EL (cell line): Measurements from ENCODE around the gene ZNF787.
A peak's percentile ranks its signal among the peaks of the same experiment; 100 is the strongest.
"Not testable (repeated sequence)": the region's sequence is repeated elsewhere in the genome, so short reads cannot be mapped to it uniquely, and the experiment has no call there.

Experiments
- DNase-seq: peaks from one replicate; pipeline ENCODE4 v3.0.0-alpha.2; 2016

ZNF787 gene

DNA sequence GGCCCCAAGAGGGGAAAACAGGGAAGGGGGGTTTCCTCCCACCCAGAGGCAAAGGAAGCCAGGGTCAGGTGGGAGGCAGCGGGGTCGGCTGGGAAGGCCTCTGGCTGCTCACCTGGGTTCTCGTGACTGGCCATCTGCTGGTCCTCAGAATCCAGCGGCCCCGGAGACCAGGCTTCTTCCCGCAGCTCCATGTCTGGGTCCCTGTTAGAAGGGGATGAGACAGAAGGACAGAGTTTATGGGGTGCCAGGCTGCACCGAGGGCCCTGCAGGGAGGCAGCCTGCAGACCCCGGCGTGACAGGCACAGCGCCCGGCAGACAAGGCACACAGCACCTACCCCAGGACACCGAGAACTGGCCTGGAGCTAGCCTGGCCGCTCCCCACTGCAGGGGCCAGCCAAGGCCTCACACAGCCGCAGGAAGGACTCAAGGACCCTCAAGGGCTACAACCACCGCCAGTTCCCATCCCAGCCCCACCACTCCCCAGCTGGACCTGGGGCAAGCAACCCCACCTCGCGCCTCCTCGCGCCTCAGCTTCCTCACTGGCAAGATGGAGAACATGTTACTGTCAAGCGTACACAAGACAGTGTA, 18.0 kb downstream of the ZNF787 start:
- no peak for DNase-seq

DNA sequence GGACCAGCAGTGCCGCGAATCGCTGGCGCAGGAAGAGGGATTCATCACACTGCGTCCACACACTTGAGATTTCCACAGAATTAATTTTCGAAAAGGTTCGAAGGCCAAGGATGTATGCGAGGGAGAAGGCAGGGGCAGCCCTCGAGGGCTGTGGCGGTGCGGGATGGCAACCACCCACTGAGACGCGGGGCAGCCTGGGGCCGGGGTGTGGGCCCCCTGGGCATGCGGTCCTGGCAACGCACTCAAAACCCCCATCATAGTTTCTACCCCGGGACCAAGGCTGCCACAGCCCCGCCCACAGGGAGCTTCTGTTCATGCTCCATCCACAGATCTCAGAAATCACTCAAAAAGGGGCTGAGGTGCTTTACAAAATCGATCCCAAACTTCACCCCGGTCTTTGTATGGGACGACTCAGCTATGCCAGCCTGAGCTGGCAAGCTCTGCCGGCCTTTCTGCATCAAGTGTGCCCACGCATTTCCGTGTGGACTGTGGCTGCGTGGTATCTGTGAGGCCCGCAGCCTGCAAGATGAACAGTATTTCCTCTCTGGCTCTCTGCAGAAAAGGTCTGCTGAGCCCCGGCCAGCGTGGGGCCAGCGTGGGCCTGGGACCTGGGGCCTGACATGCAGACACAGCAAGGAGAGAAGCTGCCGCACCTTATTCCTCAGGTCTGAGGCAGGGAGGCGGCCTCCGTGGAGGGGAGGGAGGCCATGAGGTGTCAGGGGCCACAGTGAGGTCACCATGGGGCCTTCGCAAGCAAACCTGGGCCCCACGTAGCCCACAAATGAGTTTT, 19.2 kb downstream of the ZNF787 start:
- no peak for DNase-seq

DNA sequence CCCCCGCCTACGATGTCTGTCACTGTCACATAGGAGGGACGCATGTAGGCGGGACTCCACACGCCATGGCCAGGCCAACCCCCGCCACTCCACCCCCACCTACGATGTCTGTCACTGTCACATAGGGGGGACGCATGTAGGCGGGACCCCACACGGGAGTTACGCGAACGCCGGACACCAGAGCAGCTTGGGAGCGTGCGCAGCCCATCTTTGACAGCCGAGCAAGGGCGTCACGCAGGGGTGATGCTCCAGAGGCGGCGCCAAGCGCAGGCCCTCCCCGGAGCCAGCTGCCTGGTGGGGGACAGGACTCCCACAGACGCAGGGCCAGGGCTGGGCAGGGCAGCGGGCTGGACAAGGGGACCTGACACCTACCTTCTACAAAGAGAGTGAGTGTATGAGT, 20.0 kb downstream of the ZNF787 start:
- DNase-seq = no peak

DNA sequence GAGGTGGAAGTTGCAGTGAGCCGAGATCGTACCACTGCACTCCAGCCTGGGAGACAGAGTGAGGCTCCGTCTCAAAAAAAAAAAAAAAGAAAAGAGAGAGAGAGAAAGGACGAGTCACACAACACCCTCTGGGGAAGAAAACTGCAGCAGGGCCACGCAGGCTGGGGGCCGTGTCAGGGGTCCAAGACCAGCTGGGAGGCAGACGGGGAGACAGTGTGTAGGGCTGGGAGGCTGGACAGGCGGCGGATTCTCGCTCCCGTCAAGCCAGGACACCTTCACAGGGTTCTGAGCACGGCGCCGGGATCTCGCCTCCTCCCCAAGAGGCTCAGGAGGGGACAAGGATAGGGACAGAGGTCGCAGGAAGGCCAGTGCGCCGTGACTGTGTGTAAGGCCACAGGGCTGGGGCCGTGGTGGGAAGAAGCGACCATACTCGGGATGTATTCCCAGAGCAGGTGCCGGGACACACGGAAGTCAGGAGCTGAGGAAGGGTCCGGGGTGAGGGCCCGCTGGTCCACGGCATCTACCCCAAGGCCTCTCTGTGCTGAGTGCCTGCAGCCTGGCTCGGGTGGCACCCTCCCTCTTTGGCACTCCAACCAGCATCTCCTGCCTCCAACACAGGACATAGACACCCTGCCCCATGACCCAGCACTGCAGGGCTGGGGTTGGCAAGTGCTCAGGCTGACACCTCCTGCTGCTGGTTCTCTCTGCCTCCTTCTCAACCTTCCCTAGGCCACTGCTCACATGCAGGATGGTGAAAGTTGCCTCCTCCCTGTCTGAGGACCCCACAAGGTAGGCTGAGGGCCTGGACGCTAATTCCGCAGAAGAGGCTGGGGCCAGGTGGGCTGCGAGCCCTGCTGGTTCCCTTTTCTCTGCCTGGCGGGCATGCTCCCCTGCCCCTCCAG, 21.2 kb downstream of the ZNF787 start:
- DNase-seq = no peak

DNA sequence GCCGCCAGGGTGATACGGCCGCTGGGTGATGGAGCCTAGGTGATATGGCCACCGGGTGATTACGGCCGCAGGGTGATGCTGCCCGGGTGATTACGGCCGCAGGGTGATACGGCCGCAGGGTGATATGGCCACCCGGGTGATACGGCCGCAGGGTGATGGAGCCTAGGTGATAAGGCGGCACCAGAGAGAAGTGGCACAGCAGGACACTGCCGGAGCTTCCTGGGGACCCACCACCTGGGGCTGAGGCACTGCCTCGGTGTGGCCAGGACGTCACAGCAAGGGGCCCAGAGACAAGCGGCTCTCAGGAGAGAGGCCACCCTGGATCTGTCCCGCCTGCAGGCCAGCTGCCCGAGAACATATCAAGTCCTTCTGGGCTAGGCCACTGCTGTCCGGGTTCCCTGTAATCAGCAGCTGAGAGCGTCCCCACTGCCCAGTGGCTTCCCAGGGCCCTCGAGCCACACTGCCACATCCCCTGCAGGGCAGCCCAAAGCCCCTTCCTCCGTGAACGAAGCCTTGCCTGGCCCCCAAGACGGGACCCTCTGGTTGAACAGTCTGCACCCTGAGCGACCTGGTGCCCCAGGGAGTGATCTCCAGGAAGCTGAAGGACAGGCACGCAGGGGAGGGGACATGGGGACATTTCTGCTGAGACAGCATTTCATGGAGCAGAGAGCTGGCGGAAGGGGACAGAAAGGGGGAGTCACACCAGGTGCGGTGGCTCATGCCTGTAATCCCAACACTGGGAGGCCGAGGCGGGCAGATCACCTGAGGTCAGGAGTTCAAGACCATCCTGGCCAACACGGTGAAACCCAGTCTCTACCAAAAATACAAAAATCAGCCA, 22.1 kb downstream of the ZNF787 start:
- DNase-seq = no peak

DNA sequence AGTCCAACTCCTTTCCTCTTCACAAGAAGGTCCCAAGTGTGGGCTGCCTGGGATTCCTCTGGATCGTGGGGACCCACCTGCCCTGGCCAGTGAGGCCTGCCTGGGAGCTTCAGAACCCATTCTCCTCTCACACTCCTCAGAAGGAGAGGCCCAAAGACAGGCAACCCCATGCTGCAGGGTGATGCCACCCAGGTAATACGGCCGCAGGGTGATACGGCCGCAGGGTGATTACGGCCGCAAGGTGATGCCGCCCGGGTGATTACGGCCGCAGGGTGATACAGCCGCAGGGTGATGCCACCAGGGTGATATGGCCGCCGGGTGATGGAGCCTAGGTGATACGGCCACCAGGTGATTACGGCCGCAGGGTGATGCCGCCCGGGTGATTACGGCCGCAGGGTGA, 22.9 kb downstream of the ZNF787 start:
- DNase-seq = not testable (repeated sequence)

DNA sequence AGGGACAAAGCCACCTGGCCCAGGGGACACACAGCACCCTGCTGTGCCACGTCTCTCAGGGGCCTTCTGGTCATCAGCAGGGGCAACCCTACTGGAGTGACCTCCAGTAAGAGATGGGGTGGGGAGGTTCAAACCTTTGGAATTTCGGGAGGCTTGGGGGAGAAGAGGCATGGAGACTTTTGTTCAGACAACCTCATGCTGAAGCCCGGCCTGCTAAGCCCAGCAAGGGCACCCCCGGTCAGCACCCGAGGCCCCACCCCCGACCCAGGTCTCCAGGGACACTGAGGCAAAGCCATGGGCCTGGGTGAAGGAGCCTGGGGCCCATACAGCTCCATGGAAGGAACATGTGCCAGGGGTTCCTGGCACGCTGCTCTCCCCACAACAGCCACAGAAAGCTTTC, 23.3 kb downstream of the ZNF787 start:
- DNase-seq = no peak

DNA sequence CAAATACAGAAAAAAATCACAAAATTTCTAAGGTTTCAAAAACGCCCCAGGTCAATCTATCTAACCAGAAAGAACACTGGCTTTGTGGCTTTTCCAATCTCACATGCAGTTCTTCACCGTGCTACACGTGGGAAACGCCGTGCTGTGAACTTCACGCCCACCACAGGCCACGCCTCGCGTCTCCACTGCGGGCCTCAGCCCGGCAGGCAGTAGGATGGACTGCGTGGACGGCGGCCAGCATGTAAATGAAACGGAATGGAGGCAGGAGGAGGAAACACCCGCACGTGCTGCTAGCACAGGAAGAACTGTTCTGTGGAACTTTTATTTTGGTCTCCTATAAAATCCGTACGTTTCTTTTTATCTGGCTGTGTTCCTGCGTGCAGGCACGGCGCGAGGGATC, 23.8 kb downstream of the ZNF787 start:
- no peak for DNase-seq

DNA sequence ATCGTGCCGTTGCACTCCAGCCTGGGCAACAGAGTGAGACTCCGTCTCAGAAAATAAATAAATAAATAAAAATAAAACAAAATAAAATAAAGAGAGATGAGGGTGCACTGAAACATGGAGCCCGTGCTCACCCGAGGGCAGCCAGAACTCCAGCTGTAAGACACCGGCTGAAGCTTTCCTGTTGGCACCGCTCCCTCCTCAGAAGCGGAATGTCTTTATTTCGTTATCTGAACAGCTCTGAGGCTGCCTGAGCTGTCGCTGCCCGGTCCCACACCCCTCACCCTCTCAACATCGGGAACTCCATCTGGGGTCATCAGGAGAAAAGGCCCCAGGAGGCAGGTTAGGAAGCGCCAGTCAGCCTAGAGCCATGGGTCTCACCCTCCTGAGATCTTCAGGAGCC, 24.4 kb downstream of the ZNF787 start:
- no peak for DNase-seq

DNA sequence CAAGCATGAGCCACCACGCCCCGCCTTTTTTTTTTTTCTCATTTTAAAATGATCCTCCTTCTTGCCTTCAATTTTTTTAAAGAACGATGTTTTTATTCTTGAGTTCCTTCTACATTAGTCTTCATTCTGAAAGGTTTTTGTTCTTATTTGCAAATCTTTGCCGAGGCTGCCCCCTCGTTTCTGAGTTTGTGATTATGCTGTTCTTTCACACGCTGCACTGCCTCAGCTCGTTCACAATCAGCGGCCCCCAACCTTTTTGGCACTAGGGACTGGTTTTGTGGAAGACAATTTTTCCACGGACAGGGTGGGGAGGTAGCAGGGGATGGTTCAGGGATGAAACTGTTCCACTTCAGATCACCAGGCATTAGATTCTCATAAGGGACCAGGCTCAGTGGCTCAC, 26.6 kb downstream of the ZNF787 start:
- DNase-seq = no peak

DNA sequence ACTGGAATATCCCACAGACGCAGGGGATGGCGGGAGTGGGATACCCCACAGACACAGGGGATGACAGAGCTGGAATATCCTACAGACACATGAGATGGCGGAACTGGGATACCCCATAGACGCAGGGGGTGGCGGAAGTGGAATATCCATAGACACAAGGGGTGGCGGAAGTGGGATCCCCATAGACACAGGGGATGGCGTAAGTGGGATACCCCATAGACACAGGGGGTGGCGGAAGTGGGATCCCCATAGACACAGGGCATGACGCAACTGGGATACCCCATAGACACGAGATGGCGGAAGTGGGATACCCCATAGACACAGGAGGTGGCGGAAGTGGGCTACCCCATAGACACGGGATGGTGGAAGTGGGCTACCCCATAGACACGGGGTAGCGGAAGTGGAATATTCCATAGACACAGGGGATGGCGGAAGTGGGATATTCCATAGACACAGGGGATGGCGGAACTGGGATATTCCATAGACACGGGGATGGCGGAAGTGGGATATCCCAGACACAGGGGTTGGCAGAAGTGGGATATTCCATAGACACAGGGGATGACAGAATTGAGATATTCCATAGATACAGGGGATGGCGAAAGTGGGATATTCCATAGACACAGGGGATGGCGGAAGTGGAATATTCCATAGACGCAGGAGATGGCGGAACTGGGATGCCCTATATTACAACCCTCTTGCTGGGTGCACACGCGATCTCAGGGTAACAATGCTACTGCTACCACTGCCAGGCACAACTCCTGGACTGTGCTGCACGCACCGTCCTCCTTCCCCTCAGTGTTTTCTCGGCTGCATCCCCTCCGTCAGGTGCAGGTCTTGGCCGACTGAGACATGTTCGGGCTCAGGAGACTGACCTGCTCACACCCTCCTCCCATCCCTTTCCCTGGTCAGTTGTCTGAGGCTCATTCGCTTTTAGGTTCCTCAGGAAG, 28.1 kb downstream of the ZNF787 start:
- no peak for DNase-seq

DNA sequence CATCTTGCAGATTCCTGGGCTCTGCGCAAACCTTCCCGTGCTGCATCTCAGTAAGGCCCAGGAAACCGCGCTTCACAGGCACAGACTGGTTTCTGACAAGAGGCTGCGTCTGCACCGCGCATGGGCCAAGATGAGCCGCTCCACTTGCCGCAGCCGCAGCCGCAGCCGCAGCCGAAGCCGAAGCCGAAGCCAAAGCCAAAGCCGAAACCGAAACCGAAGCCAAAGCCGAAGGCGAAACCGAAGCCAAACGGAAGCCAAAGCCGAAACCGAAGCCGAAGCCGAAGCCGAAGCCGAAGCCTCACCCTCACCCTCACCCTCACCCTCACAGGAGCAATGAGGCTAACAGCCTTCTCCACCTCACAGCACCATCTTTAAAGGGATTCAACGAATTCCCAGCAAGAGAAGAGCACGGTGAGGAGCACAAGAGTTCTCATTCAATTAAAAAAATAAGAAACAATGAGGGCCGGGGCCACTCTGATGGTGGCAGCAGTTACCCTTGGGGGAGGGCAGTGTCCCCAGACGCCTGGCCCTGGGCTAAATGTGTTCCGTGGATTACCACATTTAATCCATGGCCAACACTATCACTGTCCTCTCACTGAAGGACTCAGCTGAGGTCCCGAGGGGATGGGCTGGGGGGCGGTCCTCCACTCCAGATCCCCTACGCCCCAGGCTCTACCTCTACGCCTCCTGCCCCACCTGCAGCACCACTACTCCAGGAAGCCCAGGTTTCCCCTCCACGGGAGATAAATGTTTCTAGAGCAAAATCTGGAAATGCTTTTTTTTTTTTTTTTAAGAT, 29.1 kb downstream of the ZNF787 start:
- DNase-seq = no peak

DNA sequence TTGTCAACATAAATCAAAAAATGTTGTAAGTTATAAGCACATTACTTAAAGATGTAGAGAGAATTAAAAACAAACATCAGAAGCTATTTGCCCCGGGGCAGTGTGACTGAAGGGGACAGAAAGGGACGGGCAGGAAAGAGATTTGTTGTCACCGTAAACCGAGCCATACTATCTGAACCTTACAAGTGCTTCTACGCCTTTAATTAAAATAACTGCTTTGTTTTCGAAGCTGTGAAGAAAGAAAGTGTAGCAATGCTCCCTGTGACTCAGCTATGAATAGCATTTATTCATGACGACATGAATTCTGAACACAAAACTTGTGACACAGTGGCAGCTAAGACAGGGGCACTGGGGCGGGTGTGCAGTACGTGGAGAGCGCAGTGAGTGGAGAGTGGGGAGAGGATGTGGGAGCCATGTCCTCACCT, 30.0 kb downstream of the ZNF787 start:
- DNase-seq = peak; percentile 23

DNA sequence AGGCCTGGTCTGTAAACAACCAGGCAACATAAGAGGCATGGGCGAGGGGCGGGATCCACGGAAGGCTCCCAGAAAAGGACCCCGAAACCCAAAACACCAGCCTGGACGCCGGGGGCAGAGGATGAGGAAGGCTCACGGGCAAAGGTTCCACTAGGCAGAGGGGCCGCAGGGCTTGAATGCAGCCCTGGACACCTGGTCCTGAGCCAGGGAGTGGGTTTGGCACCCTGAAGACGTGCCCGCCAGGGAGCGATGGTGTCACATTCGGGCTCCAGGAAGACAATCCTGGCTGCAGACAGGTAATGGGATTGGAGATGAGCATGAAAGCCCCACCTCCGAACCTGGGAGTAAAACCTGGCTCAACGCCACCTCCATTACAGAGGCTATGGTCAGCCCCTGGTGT, 31.8 kb downstream of the ZNF787 start:
- no peak for DNase-seq

DNA sequence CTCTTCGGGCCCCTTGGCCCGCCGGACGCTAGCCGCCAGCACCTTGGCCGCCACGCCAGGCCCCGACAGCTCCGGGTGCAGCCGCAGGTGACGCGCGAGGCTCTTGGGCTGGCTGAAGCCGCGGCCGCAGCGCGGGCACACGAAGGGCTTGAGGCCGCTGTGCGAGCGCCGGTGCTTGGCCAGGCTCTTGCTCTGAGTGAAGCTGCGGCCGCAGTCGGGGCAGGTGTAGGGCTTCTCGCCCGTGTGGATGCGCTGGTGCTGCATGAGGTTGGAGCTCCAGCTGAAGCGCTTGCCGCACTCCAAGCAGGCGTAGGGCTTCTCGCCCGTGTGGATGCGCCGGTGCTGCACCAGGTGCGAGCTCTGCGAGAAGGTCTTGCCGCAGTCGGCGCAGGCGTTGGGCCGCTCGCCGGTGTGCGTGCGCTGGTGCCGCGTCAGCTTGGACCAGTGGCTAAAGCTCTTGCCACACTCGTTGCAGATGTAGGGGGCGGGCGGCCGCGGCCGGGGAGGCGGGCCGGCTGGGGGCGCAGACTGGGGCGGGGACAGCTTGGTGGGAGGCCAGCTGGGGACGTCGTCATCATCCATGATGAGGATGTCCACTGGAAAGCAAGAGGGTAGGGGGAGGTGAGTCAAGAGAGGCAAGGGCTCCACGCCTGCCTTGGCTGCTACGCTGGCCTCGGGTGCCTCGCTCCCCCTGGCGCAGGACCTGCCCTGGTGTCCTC, 32.4 kb downstream of the ZNF787 start:
- no peak for DNase-seq

DNA sequence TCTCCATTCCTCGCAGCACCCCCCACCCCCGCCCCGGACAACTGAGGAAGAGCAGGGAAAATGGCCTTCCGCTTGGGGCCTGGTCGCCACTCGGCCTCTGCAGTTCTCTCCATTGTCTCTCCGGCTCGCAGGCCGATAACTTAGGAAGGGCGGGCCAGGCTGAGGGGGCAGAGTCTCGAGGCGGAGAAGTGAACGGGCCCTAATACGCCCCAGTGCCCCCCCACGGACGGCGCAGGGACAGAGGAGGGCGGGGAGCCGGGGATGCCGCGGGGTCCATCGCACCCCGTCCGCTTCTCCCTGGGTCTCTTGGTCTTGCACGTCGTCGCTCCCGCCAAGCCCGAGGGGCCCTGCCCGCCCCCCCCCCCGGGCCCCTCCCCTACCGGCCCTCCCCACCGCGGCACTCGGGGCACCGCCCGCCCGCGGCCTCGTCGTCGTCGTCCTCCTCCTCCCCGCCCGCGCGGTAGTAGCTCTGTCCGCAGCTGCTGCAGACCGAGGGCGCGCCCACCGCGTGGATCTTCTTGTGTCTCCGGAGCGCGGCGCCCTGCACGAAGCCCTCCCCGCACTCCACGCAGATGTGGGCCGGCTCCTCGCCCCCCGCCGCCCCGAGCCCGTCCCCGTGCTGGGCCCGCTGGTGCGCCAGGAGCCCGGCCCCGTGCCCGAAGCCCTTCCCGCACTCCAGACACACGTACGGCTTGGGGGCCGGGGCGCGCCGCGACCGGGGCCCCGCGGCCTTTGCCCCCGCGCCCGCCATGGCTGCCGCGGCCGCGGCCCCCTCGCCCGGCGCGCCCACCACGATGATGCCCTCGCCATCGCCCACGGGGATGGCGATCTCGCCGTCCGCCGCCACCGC, 33.2 kb downstream of the ZNF787 start:
- DNase-seq = no peak

DNA sequence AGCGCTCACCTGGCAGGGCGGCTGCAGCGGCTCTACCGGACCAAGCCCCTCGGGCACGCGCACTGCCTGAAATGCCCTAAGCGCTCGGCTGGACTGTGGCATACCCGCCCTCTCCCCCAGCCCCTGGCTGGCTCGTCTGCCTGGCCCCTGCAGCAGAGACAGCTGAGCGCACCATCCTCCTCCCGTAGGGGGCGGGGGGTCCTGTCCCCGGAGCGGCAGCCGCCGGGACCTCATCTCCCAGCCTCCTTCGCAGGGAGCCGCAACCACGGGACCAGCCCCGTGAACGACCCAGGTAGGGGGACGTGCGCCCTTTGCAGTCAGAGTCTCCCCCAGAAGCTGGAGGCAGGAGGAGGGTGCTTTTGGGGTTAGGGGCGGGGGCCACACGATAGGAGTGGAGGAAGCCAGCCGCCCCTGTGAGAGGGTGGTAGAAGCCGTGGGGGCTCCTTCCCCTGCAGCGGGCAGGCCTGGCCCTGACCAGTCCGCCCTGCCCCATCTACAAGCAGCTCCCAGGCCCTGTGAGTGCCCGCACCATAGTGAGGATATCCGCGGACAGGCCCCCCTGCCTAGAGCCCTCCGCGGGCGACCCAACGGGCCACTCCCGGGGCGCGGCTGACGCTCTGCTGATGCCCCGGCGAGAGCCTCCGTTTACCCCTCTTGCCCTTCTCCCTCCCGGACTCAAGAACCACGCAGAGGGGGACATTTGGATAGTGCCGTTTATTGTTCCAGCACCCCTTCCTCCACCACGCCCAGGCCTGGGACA, 34.2 kb downstream of the ZNF787 start:
- no peak for DNase-seq

DNA sequence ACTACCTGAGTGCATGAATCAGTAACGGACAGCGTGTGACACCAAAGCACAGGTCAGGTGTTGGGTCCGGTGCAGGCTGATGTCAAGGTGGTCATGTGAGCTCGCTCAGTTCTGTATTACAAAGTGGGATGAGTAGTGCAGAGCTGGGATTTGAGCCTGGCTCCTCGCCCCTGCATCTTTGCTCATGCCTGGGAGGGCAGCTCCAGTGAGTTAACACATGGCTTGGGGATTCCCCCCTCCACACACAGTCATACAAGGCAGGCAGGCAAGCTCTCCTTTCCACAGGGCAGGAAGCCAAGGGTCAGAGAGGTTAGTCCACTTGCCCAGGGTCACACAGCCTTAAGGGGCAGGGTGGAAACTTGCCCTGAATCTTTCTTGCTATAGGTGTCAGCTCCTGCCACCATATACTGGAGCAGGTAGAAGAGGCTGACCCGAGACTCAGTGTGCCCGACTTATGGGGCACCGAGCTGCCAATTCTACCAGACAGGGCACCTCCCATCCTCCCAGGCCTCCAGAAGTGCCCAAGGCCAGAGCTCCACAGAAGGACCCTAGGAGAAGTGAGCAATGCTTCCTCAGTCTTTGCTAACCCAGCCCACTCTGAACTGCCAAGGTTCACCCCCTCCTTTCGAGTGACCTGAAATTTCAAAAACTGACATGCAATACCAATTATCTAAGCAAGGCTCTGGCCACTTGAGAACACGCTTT, 35.4 kb downstream of the ZNF787 start:
- DNase-seq = peak; percentile 16
